K562 (cell line): ENCODE measurements around the gene SNRNP70. TPM values are rescaled to one million over a fixed set of nuclear protein-coding genes. Genes with fewer than 3 reads are reported as not detected.

Source experiments
- BDP1 ChIP-seq: IDR thresholded peaks from 3 replicates; pipeline ENCODE4 v1.6.1; 2011; ENCODE audit not compliant: insufficient read length, insufficient read depth
- EHMT2 ChIP-seq: fragments of 450-650 bp; IDR thresholded peaks from 2 replicates; pipeline ENCODE4 v1.6.1; 2018; ENCODE audit warnings: antibody characterized with exemption
- HNRNPK ChIP-seq: fragments of 200-400 bp; formaldehyde crosslinking; IDR thresholded peaks from one replicate; pipeline ENCODE4 v1.6.1; 2018; ENCODE audit warnings: mild to moderate bottlenecking, low read depth, low read length; ENCODE audit not compliant: poor library complexity, severe bottlenecking
- JUNB ChIP-seq: fragments of 450-650 bp; formaldehyde crosslinking; conservative IDR thresholded peaks from 2 replicates; pipeline ENCODE4 v1.4.0; 2020; ENCODE audit warnings: mild to moderate bottlenecking
- LARP7 ChIP-seq: fragments of 450-650 bp; IDR thresholded peaks from 2 replicates; pipeline ENCODE4 v1.6.1; 2016
- MAFG ChIP-seq: fragments of 450-650 bp; conservative IDR thresholded peaks from 2 replicates; pipeline ENCODE4 v1.6.1; 2016; ENCODE audit warnings: missing genetic modification characterization, missing compliant biosample characterization
- MAZ ChIP-seq, 2 experiments: fragments of 450-650 bp in 1 of 2; sonication (generic) in 1 of 2; formaldehyde crosslinking; IDR thresholded peaks in 1 of 2; conservative IDR thresholded peaks in 1 of 2; 2 replicates each; pipeline versions ENCODE4 v1.4.0 to v1.5.0; 2020; ENCODE audit warnings: mild to moderate bottlenecking in 1 of 2, missing genetic modification reagents in 1 of 2
- PYGO2 ChIP-seq: fragments of 450-650 bp; IDR thresholded peaks from 2 replicates; pipeline ENCODE4 v1.6.1; 2016; ENCODE audit warnings: mild to moderate bottlenecking, missing genetic modification characterization, moderate library complexity, missing compliant biosample characterization
- RBM25 ChIP-seq: fragments of 200-400 bp; formaldehyde crosslinking; IDR thresholded peaks from 2 replicates; pipeline ENCODE4 v1.6.1; 2018; ENCODE audit warnings: low read length, low read depth, moderate library complexity; ENCODE audit not compliant: severe bottlenecking
- RFX7 ChIP-seq: fragments of 250-450 bp; sonication (Bioruptor Pico); IDR thresholded peaks from 2 replicates; pipeline ENCODE4 v1.5.1; 2021; ENCODE audit warnings: mild to moderate bottlenecking
- WHSC1 ChIP-seq: IDR thresholded peaks from one replicate; pipeline ENCODE4 v1.6.1; 2012; ENCODE audit warnings: low read length, control low read depth, inconsistent platforms
- ZBED1 ChIP-seq: IDR thresholded peaks from 2 replicates; pipeline ENCODE4 v1.6.1; 2014
- ZC3H8 ChIP-seq: fragments of 450-650 bp; IDR thresholded peaks from 2 replicates; pipeline ENCODE4 v1.6.1; 2017
- ZKSCAN3 ChIP-seq: fragments of 250-450 bp; sonication (Bioruptor Pico); IDR thresholded peaks from 2 replicates; pipeline ENCODE4 v1.4.0; 2020
- ZNF77 ChIP-seq: fragments of 250-450 bp; sonication (Bioruptor Pico); IDR thresholded peaks from 2 replicates; pipeline ENCODE4 v1.5.0; 2020
- polyA plus RNA-seq, 8 experiments: library from polyadenylated mRNA; depleted of rRNA in 4 of 8; stranded (reverse) in 5 of 8; unstranded in 3 of 8; fragments of >200 nt; fragmentation: Nextera tagmentation in 2 of 8; fragmentation: Illumina TruSeq in 1 of 8; extraction: Ambion mirVana in 2 of 8; extraction: Trizol in 1 of 8; gene quantifications; 2 replicates each; pipeline versions ENCODE4 v1.2.1 to v1.2.3, GENCODE V29; 2011 to 2014; ENCODE audit warnings: inconsistent platforms in 1 of 8, missing spikeins in 1 of 8
- total RNA-seq, 7 experiments: library from RNA; depleted of rRNA in 6 of 7; stranded (reverse); fragments of >200 nt in 6 of 7; fragmentation: Illumina TruSeq in 2 of 7; extraction: Trizol in 2 of 7; gene quantifications; 2 replicates each; pipeline versions ENCODE4 v1.2.1 to v1.2.3, GENCODE V29; 2011 to 2021; ENCODE audit warnings: low replicate concordance in 1 of 7
- TF ChIP-seq, protein P1 (sequence below): fragments of 450-650 bp; IDR thresholded peaks from 2 replicates; pipeline ENCODE4 v1.6.1; 2016; ENCODE audit warnings: antibody characterized with exemption
- TF ChIP-seq, protein P2 (sequence below): fragments of 250-450 bp; sonication (Bioruptor Pico); IDR thresholded peaks from 2 replicates; pipeline ENCODE4 v1.9.0; 2021; ENCODE audit warnings: mild to moderate bottlenecking, inconsistent platforms
- TF ChIP-seq, protein P3 (sequence below), 2 experiments: IDR thresholded peaks; 2 replicates each; pipeline ENCODE4 v1.6.1; 2012; ENCODE audit warnings: improper control_type of control experiment in 2 of 2, low read depth in 2 of 2, low read length in 2 of 2, borderline replicate concordance in 1 of 2
- TF ChIP-seq, protein P4 (sequence below): fragments of 450-650 bp; formaldehyde crosslinking; IDR thresholded peaks from 2 replicates; pipeline ENCODE4 v1.4.0; 2022; ENCODE audit warnings: mild to moderate bottlenecking, moderate library complexity
- TF ChIP-seq, protein P5 (sequence below), 2 experiments: fragments of 450-650 bp in 1 of 2; sonication (generic) in 1 of 2; formaldehyde crosslinking; conservative IDR thresholded peaks; 2 replicates each; pipeline versions ENCODE4 v1.4.0 to v1.8.1; 2020 to 2022; ENCODE audit warnings: mild to moderate bottlenecking in 1 of 2, missing genetic modification reagents in 1 of 2

Gene SNRNP70
- total and polyA plus RNA-seq, 9 of the 15 experiments (the other 6 are each of a cell fraction or from before 2014, with no cell fraction given): 2.8 to 496 (median 136) TPM

DNA sequence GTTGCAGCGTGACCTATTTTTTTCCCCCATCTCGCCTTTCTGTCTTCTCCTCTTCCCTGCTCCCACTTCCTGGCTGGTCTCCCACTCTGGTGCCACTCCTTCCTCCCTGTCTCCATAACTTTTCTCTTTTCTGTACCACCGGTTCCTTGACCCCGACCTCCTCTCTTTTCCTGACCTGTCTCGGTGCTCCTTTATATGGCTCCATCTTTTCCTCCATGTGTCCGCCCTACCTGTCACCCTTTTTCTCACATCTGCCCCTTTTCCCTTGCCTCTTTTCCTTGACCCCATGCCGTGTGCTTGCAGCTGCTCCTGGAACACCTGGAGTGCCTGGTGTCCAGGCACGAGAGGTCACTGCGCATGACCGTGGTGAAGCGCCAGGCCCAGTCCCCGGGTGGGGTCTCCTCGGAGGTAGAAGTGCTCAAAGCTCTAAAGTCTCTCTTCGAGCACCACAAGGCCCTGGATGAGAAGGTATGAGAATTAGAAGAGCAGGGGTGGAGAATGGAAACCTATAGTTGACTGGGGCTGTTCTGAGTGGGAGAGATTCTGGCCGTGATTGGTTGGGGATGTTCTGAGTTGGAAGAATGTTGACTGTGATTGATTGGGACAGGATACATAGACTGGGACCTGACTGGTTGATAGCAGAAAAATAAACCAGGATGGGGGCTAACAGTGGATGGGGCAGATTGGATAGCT lies 43.4 kb downstream of the SNRNP70 start (continued):
- TF ChIP-seq JUNB (CRISPR knock-in tag): no peak
- no peak for TF ChIP-seq ZKSCAN3 (CRISPR knock-in tag)
- TF ChIP-seq, protein P1, sequence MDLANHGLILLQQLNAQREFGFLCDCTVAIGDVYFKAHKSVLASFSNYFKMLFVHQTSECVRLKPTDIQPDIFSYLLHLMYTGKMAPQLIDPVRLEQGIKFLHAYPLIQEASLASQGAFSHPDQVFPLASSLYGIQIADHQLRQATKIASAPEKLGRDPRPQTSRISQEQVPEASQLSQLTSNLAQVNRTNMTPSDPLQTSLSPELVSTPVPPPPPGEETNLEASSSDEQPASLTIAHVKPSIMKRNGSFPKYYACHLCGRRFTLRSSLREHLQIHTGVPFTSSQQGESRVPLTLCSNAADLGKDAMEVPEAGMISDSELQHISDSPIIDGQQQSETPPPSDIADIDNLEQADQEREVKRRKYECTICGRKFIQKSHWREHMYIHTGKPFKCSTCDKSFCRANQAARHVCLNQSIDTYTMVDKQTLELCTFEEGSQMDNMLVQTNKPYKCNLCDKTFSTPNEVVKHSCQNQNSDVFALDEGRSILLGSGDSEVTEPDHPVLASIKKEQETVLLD: peak; percentile 57; the same call in 1 of the 2 replicates
- no peak for TF ChIP-seq BDP1
- TF ChIP-seq MAZ (CRISPR knock-in tag; conservative IDR thresholded peaks at IDR 0.05 in 1 of 2, IDR thresholded peaks at IDR 0.05 in 1 of 2): no peak; a peak in 1 of 4 replicates
- no peak for TF ChIP-seq RFX7 (CRISPR knock-in tag)
- TF ChIP-seq, protein P2, sequence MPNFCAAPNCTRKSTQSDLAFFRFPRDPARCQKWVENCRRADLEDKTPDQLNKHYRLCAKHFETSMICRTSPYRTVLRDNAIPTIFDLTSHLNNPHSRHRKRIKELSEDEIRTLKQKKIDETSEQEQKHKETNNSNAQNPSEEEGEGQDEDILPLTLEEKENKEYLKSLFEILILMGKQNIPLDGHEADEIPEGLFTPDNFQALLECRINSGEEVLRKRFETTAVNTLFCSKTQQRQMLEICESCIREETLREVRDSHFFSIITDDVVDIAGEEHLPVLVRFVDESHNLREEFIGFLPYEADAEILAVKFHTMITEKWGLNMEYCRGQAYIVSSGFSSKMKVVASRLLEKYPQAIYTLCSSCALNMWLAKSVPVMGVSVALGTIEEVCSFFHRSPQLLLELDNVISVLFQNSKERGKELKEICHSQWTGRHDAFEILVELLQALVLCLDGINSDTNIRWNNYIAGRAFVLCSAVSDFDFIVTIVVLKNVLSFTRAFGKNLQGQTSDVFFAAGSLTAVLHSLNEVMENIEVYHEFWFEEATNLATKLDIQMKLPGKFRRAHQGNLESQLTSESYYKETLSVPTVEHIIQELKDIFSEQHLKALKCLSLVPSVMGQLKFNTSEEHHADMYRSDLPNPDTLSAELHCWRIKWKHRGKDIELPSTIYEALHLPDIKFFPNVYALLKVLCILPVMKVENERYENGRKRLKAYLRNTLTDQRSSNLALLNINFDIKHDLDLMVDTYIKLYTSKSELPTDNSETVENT (CRISPR knock-in tag): no peak
- TF ChIP-seq, protein P3, sequence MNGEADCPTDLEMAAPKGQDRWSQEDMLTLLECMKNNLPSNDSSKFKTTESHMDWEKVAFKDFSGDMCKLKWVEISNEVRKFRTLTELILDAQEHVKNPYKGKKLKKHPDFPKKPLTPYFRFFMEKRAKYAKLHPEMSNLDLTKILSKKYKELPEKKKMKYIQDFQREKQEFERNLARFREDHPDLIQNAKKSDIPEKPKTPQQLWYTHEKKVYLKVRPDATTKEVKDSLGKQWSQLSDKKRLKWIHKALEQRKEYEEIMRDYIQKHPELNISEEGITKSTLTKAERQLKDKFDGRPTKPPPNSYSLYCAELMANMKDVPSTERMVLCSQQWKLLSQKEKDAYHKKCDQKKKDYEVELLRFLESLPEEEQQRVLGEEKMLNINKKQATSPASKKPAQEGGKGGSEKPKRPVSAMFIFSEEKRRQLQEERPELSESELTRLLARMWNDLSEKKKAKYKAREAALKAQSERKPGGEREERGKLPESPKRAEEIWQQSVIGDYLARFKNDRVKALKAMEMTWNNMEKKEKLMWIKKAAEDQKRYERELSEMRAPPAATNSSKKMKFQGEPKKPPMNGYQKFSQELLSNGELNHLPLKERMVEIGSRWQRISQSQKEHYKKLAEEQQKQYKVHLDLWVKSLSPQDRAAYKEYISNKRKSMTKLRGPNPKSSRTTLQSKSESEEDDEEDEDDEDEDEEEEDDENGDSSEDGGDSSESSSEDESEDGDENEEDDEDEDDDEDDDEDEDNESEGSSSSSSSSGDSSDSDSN (IDR thresholded peaks at IDR 0.05; ENCODE audit: borderline replicate concordance in 1 of 2, low read depth in 2 of 2, low read length in 2 of 2): no peak
- no peak for TF ChIP-seq PYGO2 (tag)
- TF ChIP-seq HNRNPK: no peak
- TF ChIP-seq MAFG: no peak
- TF ChIP-seq ZNF77 (CRISPR knock-in tag): no peak
- TF ChIP-seq EHMT2: no peak
- TF ChIP-seq, protein P4, sequence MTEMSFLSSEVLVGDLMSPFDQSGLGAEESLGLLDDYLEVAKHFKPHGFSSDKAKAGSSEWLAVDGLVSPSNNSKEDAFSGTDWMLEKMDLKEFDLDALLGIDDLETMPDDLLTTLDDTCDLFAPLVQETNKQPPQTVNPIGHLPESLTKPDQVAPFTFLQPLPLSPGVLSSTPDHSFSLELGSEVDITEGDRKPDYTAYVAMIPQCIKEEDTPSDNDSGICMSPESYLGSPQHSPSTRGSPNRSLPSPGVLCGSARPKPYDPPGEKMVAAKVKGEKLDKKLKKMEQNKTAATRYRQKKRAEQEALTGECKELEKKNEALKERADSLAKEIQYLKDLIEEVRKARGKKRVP (CRISPR knock-in tag): no peak
- TF ChIP-seq, protein P5, sequence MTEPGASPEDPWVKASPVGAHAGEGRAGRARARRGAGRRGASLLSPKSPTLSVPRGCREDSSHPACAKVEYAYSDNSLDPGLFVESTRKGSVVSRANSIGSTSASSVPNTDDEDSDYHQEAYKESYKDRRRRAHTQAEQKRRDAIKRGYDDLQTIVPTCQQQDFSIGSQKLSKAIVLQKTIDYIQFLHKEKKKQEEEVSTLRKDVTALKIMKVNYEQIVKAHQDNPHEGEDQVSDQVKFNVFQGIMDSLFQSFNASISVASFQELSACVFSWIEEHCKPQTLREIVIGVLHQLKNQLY (CRISPR knock-in tag; conservative IDR thresholded peaks at IDR 0.05): no peak
- TF ChIP-seq LARP7: peak; percentile 57; the same call in 1 of the 2 replicates
- no peak for TF ChIP-seq RBM25
- TF ChIP-seq ZBED1: no peak
- TF ChIP-seq ZC3H8: no peak
- no peak for TF ChIP-seq WHSC1
